Fibroblast of upper back skin (primary cell): ENCODE data around the gene HOXD13.

Experiments used
- DNase-seq: peaks from one replicate; pipeline ENCODE4 v3.0.0-alpha.2; 2013

The HOXD13 gene

GRCh38 chr2:176133389-176133788 lies 40.9 kb downstream of the HOXD13 start:
- DNase-seq, result no peak

- no peak for DNase-seq
Observed at GRCh38 chr2:176134035-176134434, 41.5 kb downstream of the HOXD13 start.

- peak; percentile 90 for DNase-seq
Observed at GRCh38 chr2:176135035-176135440, 42.5 kb downstream of the HOXD13 start.

DNA sequence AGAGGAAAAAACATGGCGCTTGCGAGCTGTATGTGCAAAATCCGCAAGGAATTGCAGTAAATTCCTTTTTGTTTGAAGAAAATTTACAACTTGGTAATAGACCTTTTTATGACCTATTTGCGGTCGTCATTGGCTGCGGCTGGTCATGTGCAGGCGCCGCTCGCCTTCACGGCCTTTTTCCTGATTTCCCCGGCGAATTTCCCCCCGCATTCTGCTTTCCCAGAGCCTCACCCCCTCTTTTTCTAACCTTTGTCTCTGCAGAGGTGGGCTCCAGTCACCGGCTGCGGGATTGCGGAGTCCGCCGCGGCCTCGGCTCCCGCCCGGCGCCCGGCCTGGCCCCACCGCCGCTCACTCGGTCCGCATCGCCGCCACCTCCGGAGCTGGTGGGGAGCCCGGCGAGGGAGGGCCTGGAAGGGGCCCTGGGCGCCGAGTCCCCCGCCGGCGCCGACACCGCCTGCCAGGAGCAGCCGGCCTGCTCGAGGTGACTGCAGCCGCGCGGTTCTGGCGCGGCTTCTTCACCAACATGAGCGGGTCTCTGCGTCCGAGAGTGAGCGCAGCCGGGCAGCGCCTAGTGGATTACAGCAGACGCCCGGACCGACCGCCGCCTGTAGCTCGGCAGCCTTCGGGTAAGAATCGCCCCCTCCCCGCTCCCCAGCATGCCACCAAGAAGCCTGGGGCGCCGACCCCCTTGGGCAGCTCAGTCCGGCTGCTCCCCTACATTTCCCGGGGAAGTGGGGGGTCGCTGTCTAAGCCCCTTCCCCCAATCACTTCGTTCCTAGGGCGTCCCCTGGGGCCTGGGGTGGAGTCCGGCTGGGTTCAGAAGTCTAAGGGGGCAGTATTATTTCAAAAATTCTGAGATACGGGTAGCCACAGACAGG lies 44.1 kb downstream of the HOXD13 start:
- DNase-seq, result peak; percentile 81

DNA sequence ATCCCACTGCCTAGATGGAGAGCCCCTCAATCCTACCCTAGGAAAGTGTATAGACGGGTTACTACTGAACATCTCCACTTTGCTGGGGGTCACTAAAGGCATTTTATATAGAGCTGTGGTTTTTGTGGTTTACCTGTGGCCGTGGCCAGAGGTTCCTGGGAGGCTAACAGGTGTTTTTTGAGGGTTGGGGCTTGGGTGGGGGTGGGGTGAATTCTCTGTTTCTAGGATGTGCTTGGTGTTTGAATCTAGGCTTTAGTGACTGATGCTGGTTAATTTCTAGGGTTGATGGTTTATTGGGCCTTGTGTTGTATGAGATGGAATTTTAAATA lies 44.7 kb downstream of the HOXD13 start:
- DNase-seq, result no peak

DNA sequence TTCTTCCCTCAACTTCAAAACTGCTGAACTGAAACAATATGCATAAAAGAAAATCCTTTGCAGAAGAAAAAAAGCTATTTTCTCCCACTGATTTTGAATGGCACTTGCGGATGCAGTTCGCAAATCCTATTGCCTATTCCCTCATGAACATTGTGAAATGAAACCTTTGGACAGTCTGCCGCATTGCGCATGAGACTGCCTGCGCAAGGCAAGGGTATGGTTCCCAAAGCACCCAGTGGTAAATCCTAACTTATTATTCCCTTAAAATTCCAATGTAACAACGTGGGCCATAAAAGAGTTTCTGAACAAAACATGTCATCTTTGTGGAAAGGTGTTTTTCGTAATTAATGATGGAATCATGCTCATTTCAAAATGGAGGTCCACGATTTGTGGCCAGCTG lies 45.4 kb downstream of the HOXD13 start:
- no peak for DNase-seq

DNA sequence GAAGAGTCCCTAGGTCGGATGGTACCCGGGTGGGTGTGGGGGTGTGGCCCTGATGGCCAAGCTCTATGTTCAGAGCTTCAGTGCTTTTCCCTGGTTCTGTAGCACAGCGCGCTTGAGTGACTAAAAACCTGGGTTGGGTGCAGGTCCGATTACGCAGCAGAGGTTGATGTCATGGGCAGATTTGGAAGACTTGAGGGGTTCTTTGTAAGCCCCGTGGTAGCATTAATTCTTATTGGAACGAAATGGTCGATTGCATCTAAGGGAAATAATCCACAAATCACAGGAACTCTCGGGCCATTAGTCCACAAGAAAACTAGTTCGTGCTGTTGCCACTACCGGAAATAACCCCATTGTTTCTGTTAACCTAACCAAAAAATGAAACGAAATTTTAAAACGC lies 46.0 kb downstream of the HOXD13 start:
- DNase-seq, result no peak

GRCh38 chr2:176138923-176139660 lies 46.6 kb downstream of the HOXD13 start:
- DNase-seq, result no peak

DNA sequence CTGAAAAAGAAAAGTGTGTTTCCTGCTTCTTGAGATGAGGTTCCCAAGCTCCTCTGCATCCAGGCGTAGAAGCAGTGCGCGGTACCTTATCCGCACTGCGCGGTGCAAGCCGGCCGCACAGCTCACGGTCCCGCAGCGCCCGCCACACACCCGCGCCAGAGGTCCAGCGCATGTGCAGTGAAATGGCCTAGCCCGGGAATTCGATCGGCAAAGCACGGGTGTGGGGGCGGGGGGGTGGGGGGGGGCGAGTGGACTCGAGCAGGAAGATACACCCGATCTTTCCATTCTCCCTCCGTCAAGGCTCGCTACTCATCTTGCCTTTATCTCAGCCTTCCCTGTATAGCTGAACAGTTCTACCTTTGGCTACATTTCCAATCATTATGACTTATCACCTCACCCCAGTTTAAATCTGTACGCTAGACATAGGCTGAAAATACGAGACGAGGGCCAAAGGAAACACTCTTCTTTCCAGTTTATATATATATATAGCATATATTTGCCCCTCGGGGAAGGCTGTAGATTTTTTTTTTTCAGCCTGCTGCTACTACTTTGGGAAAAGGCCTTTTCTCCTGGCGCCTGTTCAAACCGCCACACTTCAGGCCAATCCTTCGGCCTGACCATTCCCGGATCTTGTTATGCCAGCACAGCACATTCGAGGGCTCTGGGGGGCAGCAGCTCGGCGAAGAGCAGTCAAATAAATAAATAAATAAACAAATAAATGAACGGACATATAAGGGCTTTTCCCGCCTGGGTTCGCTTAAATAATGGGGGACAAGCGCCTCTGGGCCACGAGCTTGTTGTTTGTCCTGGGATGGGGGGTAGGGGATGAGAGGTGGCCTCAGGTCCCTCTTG lies 47.4 kb downstream of the HOXD13 start:
- peak; percentile 86 for DNase-seq

DNA sequence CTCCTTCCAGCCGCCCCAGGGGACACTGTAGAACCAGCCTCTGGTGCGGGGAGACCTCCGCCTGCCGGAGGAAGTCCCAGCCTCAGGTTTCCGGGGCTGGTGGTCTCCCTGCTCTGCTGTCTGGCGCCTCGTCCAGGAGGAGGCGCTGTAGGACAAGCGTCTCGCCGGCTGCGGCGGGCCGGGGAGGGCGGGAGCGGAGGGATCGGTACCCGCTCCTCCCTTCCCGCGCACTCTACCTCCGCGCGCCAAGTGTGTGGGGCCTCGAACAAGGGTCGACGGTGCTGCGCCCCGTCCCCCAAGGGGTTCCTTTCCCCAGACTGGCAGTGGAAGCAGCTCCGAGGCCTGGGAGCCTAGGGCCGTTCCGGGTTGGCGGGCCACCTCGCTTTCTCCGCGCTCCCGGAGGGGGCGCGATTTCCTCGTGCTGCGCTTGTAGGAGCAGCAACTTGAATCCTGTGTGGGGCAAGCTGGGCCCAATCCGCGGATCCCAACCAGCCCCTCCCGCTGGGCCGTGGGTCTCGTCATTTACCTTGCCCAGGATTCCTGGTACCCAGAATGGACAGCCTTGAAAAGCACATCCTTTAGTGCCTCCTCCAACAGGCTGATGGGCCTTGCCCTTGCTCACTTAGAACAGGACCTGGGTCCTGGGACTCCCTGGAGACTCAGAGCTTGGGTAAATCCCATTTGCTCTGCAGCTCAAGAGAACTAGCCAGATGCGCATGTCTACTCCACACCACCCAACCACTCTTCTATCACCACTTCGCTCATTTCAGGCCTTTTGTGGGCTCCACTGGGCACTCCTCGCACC lies 48.2 kb downstream of the HOXD13 start:
- peak; percentile 83 for DNase-seq

GRCh38 chr2:176142281-176142680 lies 49.8 kb downstream of the HOXD13 start:
- DNase-seq, result no peak
